ENCODE results near the gene CFAP100.

Gene CFAP100

DNA sequence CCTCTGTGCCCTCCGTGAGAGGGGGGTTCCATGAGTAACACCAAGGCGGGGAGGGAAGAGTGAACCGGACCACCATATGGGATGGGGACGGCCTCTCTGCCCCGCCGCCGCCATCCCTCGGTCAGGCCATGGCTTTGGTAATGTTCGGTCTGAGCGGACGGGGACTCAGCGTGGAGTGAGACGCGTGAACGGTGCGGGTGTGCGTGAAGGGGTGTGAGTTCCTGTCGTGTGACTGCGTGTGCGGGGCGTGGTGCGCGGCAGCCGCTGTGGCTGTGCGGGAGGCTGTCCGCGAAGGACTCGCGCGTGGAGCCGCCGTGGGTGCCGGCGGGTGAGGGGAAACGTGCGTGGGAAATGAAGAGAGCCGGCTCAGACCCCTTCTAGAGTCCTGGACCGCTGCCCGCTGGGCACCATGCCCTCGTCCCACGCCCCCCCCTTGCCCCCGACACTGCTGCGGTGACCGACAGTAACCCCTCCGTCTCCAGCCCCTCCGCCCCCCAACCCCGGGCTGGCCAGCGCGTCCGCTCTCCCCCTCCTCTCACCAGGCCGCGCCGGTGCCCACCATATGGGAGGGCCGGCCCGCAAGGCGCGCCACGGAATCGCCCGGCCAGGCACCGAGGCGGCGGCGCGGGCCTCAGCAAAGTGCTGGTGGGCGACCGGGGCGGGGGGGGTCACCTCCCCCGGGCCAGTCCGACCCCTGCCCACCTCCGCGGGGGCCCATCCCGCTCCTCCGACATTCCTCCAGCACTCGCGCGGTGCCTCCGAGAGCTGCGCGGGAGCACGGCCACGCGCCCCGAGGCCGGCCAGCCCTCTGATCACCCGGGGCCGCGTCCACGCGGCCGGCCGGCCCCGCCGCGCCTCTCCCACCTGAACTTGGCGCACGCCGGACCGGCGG, 38.1 kb upstream of the CFAP100 start:
- in situ Hi-C loops (cut with MboI; ENCODE audit: low sequenced_read_pairs) = no loop called here

DNA sequence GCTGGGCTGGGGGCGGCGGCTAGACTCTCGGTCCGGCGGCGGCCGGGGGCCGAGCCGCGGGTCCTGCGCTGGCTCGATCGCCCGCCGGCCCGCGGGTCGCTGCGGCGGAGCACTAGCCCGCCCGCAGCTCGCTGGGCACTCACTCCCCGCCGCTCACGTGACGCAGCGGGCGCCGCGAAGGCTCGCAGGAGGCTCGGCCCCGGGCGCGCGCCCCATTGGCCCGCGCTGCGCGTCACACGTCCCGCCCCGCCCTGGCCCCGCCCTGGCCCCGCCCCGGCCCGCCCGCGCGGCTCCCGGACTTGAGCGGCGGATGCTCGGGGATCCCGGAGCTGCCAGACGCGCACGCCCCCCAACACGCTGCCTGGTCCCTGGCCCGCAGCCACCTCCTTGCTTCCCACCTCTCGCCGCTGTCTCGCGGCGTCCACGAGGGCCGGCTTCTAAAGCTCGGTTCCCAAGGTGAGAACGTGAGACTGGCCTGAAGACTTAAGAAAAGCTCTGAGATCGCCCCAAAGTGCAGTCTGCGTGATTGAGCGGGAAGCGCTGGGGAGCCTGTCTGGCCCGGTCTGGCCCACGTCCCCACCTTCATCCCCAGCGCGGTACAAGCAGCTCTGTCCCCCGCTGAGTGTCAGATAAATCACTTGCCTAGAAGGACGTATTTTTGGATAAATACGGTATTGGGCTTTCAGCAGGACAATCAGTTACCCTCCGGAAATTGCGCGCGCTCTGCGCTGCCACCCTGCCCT, 37.2 kb upstream of the CFAP100 start, which contains the start of gene KLF15:
Gene KLF15, minus strand, starts transcription at position 114 of the 743 bp plus-strand sequence. CDS start 4,486 bp downstream, outside the sequence.
- in situ Hi-C loops (cut with MboI; ENCODE audit: low sequenced_read_pairs) = no loop called here

DNA sequence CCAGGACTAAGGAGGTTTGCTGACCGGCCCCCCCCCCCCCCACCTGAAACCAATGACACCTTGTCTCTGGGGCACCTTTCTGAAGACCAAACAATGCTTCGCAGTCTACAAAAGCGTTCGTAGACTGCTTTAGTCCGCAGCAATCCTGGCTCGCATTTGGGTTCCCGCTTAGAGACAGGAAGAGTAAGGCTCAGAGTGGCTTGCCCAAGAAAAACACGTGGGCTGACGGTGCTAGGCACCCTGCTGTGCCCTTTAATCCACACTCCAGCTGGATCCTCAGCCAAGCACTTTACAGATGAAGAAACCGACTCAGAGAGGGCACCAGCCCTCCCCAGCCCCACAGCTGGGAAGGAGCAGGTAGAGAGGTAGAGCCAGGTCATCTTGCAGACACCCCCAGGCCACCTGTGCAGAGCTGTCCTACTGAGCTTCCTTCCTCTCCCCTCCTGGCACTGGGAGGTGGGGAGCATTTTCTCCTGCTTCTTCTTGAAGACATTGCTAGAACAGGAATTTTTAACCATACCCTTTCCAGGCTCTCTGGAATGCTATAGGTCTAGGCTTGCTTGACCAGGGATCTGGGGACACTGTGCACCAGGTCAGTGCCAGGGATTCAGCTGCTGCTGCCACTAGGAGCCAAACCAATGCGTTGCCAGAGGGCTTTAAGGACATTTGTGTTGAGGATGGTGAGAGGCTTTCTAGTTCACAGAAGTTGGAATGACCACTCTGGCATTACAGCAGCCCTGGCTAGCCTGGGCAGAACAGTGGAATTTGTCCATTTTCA, 36.5 kb upstream of the CFAP100 start:
- in situ Hi-C loops (cut with MboI; ENCODE audit: low sequenced_read_pairs) = no loop called here

DNA sequence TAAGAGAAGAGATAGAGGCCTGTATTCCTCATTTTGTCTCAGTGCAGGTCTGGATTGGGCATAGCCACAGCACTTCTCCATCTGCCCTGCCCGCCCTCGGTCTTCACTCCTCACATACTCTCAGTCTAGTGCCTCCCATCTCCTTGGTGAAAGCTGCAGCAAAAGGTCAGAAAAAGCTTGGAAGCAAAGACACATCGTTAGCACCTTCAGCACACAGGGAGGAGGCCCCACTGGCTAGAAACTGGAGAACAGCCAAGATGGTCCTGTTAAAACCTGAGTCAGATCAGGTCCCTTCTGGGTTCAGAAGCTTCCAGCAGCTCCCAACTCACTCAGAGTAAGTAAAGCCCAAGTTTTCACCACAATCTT, 35.9 kb upstream of the CFAP100 start:
- in situ Hi-C loops (cut with MboI; ENCODE audit: low sequenced_read_pairs) = no loop called here

GRCh38 chr3:126360046-126360713, 34.5 kb upstream of the CFAP100 start:
- in situ Hi-C loops (cut with MboI; ENCODE audit: low sequenced_read_pairs) = no loop called here

GRCh38 chr3:126360714-126361060, 34.0 kb upstream of the CFAP100 start:
- in situ Hi-C loops (cut with MboI; ENCODE audit: low sequenced_read_pairs) = no loop called here

DNA sequence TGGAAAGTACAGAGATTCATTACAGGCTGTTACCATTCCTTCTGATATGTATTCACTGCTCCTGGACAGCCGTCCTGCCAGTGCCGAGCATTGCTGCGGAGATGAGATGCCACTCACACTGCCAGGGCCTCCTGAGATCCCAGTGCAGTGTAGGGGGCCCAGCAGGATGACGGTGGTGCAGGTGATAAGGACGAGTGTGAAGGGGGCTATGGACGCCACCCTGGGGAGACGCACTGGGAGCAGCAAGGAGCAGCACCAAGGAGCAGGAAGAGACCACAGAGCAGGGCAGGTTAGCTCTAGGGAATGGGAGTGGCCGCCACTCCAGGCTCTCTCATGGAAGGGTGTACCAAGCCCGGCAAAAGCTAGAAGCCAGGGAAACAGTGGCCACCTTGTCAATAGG, 33.5 kb upstream of the CFAP100 start:
- in situ Hi-C loops (cut with MboI; ENCODE audit: low sequenced_read_pairs) = no loop called here

- in situ Hi-C loops (cut with MboI; ENCODE audit: low sequenced_read_pairs) = no loop called here
These were observed 30.5 kb upstream of the CFAP100 start for GRCh38 chr3:126364130-126364695.

DNA sequence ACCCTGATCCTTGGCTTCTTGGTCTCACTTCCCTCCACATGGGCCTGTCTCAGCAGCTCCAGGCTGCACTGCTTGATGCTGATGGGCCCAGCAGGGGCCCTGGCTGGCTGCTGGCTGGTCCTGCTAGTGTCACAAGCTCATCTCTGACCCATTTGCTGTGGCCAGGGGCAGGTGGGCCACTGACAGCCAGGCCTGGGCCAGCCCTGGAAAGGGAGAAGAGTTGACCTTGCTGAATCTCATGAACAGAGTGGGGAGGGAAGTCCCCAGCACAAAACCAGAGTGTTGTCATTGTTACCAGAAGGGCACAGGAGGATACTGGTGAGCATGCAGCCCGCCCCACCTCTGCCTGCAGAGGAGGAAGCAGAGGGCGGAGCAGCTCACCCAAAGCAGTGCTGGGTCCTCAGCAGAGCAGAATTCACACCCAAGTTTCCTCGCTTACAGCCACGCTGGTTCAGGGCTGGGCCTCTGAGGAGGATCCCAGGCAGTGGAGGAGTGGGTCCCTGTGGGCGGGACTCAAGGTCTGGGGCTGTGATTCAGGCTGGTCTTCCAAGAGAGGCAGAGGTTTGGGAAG, 29.9 kb upstream of the CFAP100 start:
- in situ Hi-C loops (cut with MboI; ENCODE audit: low sequenced_read_pairs) = no loop called here

GRCh38 chr3:126365351-126366277, 29.1 kb upstream of the CFAP100 start:
- in situ Hi-C loops (cut with MboI; ENCODE audit: low sequenced_read_pairs) = no loop called here

DNA sequence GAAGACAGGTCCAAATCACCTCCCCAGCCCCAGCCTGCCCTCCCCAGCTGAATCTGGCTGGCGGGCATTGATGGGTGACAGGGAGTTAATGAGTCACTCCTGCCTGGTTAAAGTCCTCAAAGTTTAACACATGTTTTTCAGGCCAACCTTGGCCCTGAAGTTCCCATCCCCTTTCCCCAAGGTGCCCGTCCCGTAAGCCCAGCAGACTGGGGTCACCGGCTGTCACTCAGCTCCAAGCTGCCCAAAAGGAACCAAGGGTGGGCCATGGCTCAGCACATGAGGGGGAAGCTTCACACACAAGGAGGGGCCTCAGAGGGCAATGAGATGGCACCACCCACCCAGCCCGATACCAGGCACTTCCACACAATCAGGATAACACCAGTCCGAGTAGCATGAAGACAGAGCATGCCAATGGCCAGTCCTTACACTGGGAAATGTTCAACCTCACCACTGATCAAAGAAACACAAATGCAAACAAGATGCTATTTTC, 27.3 kb upstream of the CFAP100 start:
- in situ Hi-C loops (cut with MboI; ENCODE audit: low sequenced_read_pairs) = no loop called here

- in situ Hi-C loops (cut with MboI; ENCODE audit: low sequenced_read_pairs) = no loop called here
These were observed 25.2 kb upstream of the CFAP100 start for GRCh38 chr3:126369490-126369889.

DNA sequence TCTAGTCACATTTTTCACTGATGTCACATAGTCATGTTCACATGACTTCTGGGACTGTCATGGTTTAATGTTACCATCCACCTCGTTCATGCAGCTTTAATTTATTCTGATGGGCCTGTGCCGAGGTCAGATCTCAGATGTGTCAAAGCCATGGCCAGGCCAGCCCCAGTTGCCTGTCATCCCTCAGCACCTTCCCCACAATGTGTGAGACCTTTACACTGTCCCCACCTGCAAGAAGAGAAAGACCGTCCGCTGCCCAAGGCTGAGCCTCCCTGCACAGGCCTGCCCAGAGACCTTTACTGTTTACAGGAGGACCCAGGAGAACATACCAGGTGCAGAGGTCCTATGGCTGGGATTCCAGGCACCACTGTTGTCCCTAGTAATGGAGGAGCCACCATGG, 24.7 kb upstream of the CFAP100 start:
- in situ Hi-C loops (cut with MboI; ENCODE audit: low sequenced_read_pairs) = no loop called here

GRCh38 chr3:126370606-126371005, 24.1 kb upstream of the CFAP100 start:
- in situ Hi-C loops (cut with MboI; ENCODE audit: low sequenced_read_pairs) = no loop called here

GRCh38 chr3:126371096-126371705, 23.5 kb upstream of the CFAP100 start:
- in situ Hi-C loops (cut with MboI; ENCODE audit: low sequenced_read_pairs) = no loop called here

- in situ Hi-C loops (cut with MboI; ENCODE audit: low sequenced_read_pairs) = no loop called here
These were observed 22.1 kb upstream of the CFAP100 start for GRCh38 chr3:126372413-126373145.

- in situ Hi-C loops (cut with MboI; ENCODE audit: low sequenced_read_pairs) = no loop called here
These were observed 21.5 kb upstream of the CFAP100 start for GRCh38 chr3:126373146-126373613.

Measured in hTERT RPE-1 (cell line).